A549 (cell line): ENCODE results near the gene ZDHHC19.

ENCODE experiments used
- BCL3 ChIP-seq: fragments of >200 bp; sonication (Bioruptor Twin); formaldehyde crosslinking; IDR thresholded peaks from 3 replicates; pipeline ENCODE4 v1.6.1; 2016
- BHLHE40 ChIP-seq: IDR thresholded peaks from 2 replicates; pipeline ENCODE4 v1.6.1; 2012; ENCODE audit warnings: low read depth, low read length, inconsistent platforms
- CTCF ChIP-seq: fragments of >200 bp; sonication (Bioruptor Twin); formaldehyde crosslinking; IDR thresholded peaks from 3 replicates; pipeline ENCODE4 v1.5.1; 2016
- PBX3 ChIP-seq: IDR thresholded peaks from 2 replicates; pipeline ENCODE4 v1.6.1; 2012
- POLR2A ChIP-seq: IDR thresholded peaks from 2 replicates; pipeline ENCODE4 v1.6.1; 2012; ENCODE audit warnings: mild to moderate bottlenecking, low read length
- RAD21 ChIP-seq, 2 experiments: fragments of >200 bp in 1 of 2; sonication (Bioruptor Twin) in 1 of 2; formaldehyde crosslinking in 1 of 2; IDR thresholded peaks in 1 of 2; conservative IDR thresholded peaks in 1 of 2; 2 replicates in 1 of 2; 3 replicates in 1 of 2; pipeline ENCODE4 v1.6.1; 2012 to 2018; ENCODE audit warnings: inconsistent platforms in 1 of 2
- RCOR1 ChIP-seq: fragments of 150-350 bp; IDR thresholded peaks from 2 replicates; pipeline ENCODE4 v1.6.1; 2014; ENCODE audit warnings: antibody characterized with exemption, low read length, low read depth
- TF ChIP-seq, protein P1 (sequence below): fragments of 250-450 bp; sonication (Bioruptor Pico); IDR thresholded peaks from 2 replicates; pipeline ENCODE4 v1.5.0; 2021; ENCODE audit warnings: mild to moderate bottlenecking, moderate library complexity, borderline replicate concordance
- TF ChIP-seq, protein P2 (sequence below): IDR thresholded peaks from 2 replicates; pipeline ENCODE4 v1.6.1; 2012; ENCODE audit warnings: low read depth, borderline replicate concordance

DNA sequence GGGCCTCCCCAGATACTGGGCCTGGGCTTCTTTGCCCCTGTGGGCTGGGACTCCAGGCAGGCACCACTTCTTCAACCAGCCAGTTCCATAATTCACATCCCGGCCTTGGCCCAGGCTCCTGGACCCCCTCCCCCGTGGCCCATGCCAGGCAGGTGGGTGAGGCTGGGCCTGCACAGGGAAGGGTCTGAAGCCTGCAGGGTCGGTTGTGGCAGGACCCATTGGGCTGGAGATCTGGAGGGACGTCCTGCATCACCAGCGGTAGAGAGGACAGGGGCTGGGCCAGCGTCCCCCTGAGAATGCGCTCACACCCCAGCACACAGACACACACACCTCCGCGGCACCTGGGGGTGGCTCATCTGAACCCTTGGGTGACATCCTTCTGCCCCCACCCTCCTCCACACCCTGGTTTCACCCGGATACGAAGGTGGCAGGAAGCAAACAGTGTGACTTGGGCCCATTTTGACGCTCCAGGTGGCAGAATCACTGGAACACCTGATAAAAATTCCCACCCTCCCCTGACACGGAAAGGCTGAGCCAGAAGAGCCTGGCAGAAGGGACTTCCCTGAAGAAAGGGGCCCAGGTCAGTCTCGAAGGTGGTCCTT lies 15.4 kb downstream of the ZDHHC19 start:
- TF ChIP-seq POLR2A (no peak), RCOR1 (no peak), CTCF (no peak), PBX3 (no peak), BHLHE40 (no peak), RAD21 (conservative IDR thresholded peaks at IDR 0.05 in 1 of 2, IDR thresholded peaks at IDR 0.05 in 1 of 2) (no peak), BCL3 (no peak)
- TF ChIP-seq, protein P1, sequence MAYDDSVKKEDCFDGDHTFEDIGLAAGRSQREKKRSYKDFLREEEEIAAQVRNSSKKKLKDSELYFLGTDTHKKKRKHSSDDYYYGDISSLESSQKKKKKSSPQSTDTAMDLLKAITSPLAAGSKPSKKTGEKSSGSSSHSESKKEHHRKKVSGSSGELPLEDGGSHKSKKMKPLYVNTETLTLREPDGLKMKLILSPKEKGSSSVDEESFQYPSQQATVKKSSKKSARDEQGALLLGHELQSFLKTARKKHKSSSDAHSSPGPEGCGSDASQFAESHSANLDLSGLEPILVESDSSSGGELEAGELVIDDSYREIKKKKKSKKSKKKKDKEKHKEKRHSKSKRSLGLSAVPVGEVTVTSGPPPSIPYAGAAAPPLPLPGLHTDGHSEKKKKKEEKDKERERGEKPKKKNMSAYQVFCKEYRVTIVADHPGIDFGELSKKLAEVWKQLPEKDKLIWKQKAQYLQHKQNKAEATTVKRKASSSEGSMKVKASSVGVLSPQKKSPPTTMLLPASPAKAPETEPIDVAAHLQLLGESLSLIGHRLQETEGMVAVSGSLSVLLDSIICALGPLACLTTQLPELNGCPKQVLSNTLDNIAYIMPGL (CRISPR knock-in tag): no peak
- TF ChIP-seq, protein P2, sequence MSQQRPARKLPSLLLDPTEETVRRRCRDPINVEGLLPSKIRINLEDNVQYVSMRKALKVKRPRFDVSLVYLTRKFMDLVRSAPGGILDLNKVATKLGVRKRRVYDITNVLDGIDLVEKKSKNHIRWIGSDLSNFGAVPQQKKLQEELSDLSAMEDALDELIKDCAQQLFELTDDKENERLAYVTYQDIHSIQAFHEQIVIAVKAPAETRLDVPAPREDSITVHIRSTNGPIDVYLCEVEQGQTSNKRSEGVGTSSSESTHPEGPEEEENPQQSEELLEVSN: no peak
